Activated CD4-positive, alpha-beta T cell treated with anti-CD3 and anti-CD28 coated beads, Interleukin-2, amount 50 U/mL, for 24 hours (primary cell): ENCODE results near the gene NBEA.
"Not testable (repeated sequence)": the region's sequence is repeated elsewhere in the genome, so short reads cannot be mapped to it uniquely, and the experiment has no call there.

ENCODE experiments used
- DNase-seq, 2 donors: peaks; one replicate each; pipeline ENCODE4 v3.0.0-alpha.2; 2020; ENCODE audit warnings: low read depth in 1 of 2, low spot score in 1 of 2

NBEA gene

GRCh38 chr13:35643625-35644024 is 701.6 kb downstream of the NBEA start:
- no peak for DNase-seq

GRCh38 chr13:35646056-35646774 is 704.1 kb downstream of the NBEA start:
- DNase-seq = no peak

DNA sequence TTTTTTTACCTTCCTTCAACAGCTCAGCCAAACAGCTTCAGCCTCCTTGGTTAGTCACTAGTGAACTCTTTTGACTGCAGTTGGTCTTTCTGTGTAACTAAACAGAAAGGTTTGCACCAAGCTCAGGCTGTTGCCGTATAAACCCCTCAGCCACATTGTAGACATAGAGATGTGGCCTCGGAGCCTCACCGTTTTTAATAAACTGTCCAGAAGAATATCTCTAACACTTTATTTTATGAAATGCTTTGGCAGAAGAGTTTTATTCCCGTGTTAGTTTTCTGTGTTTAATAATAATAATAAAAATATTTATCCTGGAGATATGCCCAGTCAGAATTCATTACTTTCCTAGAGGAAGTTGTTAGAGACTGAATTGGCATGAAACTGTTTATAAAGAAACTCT is 706.1 kb downstream of the NBEA start:
- no peak for DNase-seq

GRCh38 chr13:35649162-35649561 is 707.1 kb downstream of the NBEA start:
- DNase-seq = no peak

DNA sequence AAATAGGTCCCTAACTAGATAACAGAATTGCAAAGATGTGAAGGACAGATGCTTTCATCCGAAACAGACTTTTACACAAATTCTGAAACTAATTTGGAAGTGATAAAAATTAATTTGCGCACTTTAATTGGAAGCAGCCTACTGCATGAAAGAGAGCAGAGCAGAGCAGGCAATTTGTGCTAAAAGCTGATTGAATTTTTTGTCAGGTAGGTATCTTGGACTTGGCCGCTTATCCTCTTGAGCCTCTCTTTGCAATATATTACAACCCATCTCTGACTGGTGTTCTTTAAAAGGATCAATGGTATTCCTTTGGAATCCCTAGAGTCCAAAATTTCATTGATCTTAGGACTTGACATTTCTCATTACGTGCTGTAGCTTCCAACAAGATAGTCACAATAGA is 717.7 kb downstream of the NBEA start:
- no peak for DNase-seq

GRCh38 chr13:35664747-35665146 is 722.7 kb downstream of the NBEA start:
- no peak for DNase-seq

- no peak for DNase-seq
Measured at GRCh38 chr13:35669321-35669720, 727.3 kb downstream of the NBEA start.

DNA sequence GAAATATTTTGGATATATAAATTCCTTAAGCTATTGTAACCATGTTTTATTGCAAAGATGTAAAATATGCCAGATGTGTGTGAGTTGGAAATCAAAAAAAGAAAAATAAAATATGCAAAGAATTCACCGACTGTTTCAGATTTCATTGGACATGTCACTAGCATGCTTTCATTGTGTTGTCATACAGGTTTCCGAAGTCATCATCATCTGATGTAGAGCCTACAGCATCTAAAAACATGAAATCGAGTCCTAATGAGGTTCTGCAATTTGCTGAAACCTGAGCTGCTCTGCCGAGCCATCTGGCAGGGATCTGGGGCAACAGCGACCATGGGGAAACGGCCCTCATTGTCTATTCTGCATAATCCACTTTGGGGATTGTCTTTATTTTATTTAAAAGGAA is 730.5 kb downstream of the NBEA start:
- DNase-seq = no peak

- no peak for DNase-seq
Measured at GRCh38 chr13:35675651-35676050, 733.6 kb downstream of the NBEA start.

DNA sequence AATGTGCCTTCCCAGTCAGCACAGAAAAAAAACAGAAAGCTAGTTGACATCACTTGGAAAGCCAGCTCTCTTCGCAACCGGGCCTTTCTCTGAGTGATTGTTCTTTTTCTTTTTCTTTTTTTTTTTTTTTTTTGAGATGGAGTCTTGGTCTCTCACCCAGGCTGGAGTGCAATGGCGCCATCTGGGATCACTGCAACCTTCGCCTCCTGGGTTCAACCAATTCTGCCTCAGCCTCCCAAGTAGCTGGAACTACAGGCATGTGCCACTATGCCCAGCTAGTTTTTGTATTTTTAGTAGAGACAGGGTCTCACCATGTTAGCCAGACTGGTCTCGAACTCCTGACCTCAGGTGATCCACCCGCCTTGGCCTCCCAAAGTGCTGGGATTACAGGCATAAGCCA is 735.8 kb downstream of the NBEA start:
- DNase-seq = not testable (repeated sequence)

- DNase-seq = no peak
Measured at GRCh38 chr13:35681685-35682084, 739.6 kb downstream of the NBEA start.

GRCh38 chr13:35684432-35684831 is 742.4 kb downstream of the NBEA start:
- DNase-seq = no peak

DNA sequence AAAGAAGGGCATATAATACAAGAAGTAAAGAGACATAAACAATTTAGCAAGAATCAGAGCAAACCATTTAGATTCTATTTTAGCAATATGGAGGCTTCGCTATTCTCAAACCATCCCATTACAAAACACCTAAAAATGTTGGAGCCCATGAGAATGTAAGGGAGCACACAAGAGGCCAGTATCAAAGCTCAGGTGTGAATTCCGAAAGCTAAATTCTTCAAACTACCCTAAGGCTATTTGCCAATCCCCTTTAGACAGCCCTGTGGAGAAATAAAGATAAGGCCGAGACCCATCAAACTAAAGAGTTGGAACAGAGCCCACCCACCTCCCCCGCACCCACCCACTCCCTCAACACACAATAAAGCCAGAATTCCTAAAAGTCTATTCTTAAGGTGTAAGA is 745.3 kb downstream of the NBEA start:
- no peak for DNase-seq

- DNase-seq = no peak
Measured at GRCh38 chr13:35690581-35691207, 748.6 kb downstream of the NBEA start.

- no peak for DNase-seq
Measured at GRCh38 chr13:35693134-35693784, 751.2 kb downstream of the NBEA start.

GRCh38 chr13:35694031-35694430 is 752.0 kb downstream of the NBEA start:
- DNase-seq = no peak

DNA sequence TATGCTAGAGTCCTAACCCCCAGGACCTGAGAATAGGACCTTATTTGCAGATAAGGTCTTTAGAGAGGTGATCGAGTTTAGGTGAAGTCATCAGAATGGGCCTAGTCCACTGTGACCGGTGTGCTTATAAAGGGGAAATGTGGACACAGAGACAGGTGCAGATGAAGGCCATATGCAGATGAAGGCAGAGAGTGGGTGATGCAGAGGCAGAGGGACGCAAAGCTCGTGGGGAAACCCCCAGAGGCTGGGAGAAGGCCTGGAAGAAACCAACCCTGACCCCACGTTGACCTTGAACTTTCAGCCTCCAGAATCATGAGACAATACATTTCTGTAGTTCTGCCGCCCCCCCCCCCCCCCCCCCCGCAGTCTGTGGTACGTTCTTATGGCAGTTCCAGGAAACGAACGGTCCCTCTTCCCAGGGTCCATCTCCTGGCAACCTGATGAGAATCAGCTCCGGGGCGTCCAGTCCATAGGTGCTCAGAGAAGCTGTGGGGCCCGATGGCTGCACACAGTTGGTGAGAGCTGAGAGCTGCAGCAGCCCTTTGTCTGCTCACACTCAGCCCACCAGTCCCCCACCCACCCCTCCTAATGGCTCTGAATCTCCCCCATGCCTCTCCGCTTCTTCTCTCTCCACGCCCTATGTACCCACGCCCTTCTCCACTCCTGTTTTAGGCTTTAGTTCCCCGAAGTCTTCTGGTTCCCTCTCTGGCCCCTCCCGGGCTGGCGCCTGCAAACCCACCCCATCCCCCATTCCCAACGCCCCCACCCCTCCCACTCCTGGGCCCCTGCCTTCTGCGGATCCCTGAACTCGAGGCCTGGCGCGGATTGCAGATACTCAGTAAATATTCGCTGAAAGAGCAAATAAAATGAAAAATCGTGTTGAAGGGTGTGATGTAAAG is 752.7 kb downstream of the NBEA start:
- DNase-seq = no peak

GRCh38 chr13:35695448-35695770 is 753.3 kb downstream of the NBEA start:
- no peak for DNase-seq

- DNase-seq = no peak
Measured at GRCh38 chr13:35697186-35697730, 755.2 kb downstream of the NBEA start.

GRCh38 chr13:35698911-35699576 is 757.0 kb downstream of the NBEA start:
- DNase-seq = no peak
